Putamen (tissue), 1 donor: Measurements from ENCODE around the gene ZNRF2.
A peak's percentile ranks its signal among the peaks of the same experiment; 100 is the strongest.

ENCODE experiments used
- DNase-seq: peaks from one replicate; pipeline ENCODE4 v3.0.0-alpha.2; 2016; ENCODE audit warnings: low spot score

Gene ZNRF2

DNA sequence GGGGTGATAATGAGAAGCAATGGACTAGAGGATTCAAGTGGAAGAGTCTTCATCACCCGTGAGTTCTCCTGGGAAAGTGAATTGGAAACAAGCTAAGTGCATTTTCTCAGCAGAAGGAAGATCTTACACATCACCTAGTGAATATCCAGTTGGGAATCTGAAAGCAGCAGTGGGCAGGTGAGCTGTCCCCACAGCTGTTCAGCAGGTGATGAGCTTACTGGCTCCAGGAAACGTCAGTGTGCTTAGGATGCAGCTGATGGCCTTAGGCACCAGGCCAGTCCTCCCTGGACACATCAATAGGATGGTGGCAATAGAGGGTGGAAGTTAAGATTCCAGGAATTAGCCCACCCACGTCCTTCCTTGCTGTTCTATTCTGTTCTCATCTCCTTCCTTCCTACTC lies 127.5 kb downstream of the ZNRF2 start:
- DNase-seq, result no peak

DNA sequence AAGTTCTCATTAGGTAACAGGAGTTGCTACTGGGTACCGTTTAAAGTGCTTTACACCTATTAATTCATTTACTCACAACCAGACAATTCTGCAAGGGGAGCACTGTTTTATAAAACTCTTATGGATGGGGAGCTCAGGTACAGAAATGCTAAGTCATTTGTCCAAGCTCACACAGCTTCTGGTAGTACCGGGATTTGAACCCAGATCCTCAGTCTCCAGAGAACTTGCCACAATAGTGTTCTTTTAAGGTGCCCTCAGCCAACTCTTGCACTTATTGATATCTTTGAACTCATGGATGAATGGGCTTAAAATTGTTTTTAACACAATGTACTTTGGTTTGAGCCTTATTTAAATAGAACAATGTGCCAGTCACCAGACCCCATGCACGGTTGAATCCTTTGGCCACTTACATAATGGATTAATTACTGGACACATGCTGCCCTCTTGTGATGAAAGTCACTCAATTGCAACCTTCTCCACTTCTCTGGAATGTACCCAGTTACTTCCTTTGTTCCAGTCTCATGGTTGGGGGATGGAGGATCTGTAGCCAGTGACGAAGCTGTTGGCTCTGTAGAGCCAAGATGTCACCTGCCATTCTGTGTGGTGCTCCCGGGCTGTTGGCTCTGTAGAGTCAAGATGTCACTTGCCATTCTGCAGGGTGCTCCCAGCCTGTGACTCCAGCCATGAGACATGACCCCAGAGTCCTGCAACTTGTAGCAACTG lies 128.5 kb downstream of the ZNRF2 start:
- peak; percentile 68 for DNase-seq

- DNase-seq, result no peak
Measured at GRCh38 chr7:30413864-30414263, 129.5 kb downstream of the ZNRF2 start.
